Transverse colon (tissue), 4 donors: ENCODE measurements around the gene NAGLU. TPM values are rescaled to one million over a fixed set of nuclear protein-coding genes. Genes with fewer than 3 reads are reported as not detected.

Source experiments
- DNase-seq: peaks from one replicate; pipeline ENCODE4 v3.0.0-alpha.2; 2019
- H3K27ac ChIP-seq, 4 donors: fragments of 200-600 bp; sonication (generic); 2 replicates each; pipeline ENCODE4 v1.5.1; 2016 to 2018; ENCODE audit warnings: inconsistent platforms in 4 of 4
- H3K27me3 ChIP-seq: fragments of 200-600 bp; sonication (generic); 2 replicates; pipeline ENCODE4 v1.5.1; 2017; ENCODE audit warnings: inconsistent platforms
- H3K36me3 ChIP-seq, 4 donors: fragments of 200-600 bp; sonication (generic); 2 replicates each; pipeline ENCODE4 v1.5.1; 2017 to 2019; ENCODE audit warnings: inconsistent platforms in 4 of 4
- H3K4me1 ChIP-seq, 4 donors: fragments of 200-600 bp; sonication (generic); 2 replicates each; pipeline ENCODE4 v1.5.1; 2017 to 2020; ENCODE audit warnings: inconsistent platforms in 4 of 4
- H3K4me3 ChIP-seq, 4 donors: fragments of 200-600 bp; sonication (generic); 1 replicate in 1 of 4; 2 replicates in 3 of 4; pipeline versions ENCODE4 v1.5.1 to v1.6.1; 2017 to 2019; ENCODE audit warnings: inconsistent platforms in 4 of 4
- H3K9me3 ChIP-seq, 2 donors: fragments of 200-600 bp; sonication (generic); 2 replicates each; pipeline ENCODE4 v1.5.1; 2017 to 2019; ENCODE audit warnings: inconsistent platforms in 2 of 2
- EP300 ChIP-seq: sonication (generic); formaldehyde crosslinking; IDR thresholded peaks from one replicate; pipeline ENCODE4 v1.6.1; 2017; ENCODE audit warnings: antibody characterized with exemption, low read depth
- POLR2A ChIP-seq: fragments of 450-650 bp; IDR thresholded peaks from one replicate; pipeline ENCODE4 v1.6.1; 2016; ENCODE audit warnings: antibody characterized with exemption, mild to moderate bottlenecking, moderate library complexity
- POLR2AphosphoS5 ChIP-seq, 3 donors: sonication (generic); formaldehyde crosslinking; IDR thresholded peaks; one replicate each; pipeline ENCODE4 v1.6.1; 2016; ENCODE audit warnings: antibody characterized with exemption in 3 of 3
- WGBS, 2 donors: methylation state at CpG; one replicate each; pipeline ENCODE4 v1.1.5; 2018; ENCODE audit warnings: low coverage in 1 of 2; 5-methylcytosine and 5-hydroxymethylcytosine counted together
- in situ Hi-C, 4 donors: fragments of 200-750 bp; cut with MboI; loops; one replicate each; pipeline versions ENCODE4 v1.15.0 to v1.15.1; 2017; ENCODE audit warnings: low sequenced_read_pairs in 3 of 4, low pct_ligation_motif_present in 1 of 4, low pct_unique_long_range_greater_than_20kb in 1 of 4
- intact Hi-C: fragments of 100-400 bp; cut with DNase I; formaldehyde crosslinking; loops from one replicate; pipeline ENCODE4 v1.15.1; 2023; ENCODE audit warnings: low total_unique reads
- total RNA-seq, 4 donors: library from RNA; depleted of rRNA; stranded (reverse); fragments of >200 nt; gene quantifications; one replicate each; pipeline ENCODE4 v1.1.0, GENCODE V29; 2016
- TF ChIP-seq, protein P1 (sequence below), 5 experiments: fragments of 200-600 bp in 3 of 5; fragments of 450-650 bp in 2 of 5; sonication (generic) in 3 of 5; IDR thresholded peaks; 1 replicate in 2 of 5; 2 replicates in 3 of 5; pipeline ENCODE4 v1.5.1; 2016 to 2017; ENCODE audit warnings: antibody characterized with exemption in 5 of 5, inconsistent platforms in 3 of 5, mild to moderate bottlenecking in 2 of 5, moderate library complexity in 1 of 5

NAGLU gene
- total RNA-seq, 4 donors from 2014 or later, result 35.4 to 95.7 (median 66.2) TPM

DNA sequence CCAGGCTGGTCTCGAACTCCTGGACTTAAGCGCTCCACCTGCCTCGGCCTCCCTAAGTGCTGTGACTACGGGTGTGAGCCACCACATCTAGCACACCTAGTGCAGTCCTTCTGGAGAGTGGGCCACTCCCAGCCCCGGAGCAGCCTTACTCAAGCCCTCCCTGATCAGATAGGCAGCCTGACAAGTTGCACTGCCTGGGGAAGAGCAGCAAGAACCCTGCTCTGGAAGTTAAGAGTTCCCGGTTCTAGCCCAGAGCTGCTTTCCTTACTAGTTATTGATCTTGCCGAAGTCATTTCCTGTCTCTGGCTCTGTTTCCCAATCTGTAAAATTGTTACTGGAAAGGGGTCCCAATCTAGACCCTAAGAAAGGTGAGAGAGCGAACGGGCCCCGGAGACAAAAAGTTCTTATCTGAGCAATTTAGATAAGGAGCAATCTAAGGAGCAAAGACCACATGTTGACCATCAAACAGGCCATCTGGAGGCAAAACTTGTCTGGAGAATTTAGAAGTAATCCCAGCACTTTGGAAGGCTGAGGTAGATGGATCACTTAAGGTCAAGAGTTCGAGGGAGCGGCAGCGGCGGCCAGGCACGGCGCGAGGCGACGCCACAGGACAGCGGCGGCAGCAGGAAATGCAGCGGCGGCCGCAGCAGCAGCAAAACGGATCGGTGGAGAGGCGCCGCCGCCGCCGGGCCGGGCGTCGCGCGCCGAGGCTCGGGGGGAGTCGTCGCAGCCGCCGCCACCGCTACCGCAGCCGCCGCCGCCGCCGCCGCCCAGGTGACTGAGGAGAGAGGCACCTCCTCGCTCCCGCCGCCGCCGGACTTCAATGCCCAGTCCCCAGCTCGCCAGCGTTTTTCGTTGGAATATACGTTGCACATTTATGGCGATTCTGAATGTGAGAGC lies 4.3 kb upstream of the NAGLU start:
- in situ Hi-C loops, result no loop called here
- H3K36me3 ChIP-seq, result no peaks in the 10 kb centered on the region
- TF ChIP-seq EP300, result no peak
- TF ChIP-seq POLR2A, result no peak
- TF ChIP-seq, protein P1, sequence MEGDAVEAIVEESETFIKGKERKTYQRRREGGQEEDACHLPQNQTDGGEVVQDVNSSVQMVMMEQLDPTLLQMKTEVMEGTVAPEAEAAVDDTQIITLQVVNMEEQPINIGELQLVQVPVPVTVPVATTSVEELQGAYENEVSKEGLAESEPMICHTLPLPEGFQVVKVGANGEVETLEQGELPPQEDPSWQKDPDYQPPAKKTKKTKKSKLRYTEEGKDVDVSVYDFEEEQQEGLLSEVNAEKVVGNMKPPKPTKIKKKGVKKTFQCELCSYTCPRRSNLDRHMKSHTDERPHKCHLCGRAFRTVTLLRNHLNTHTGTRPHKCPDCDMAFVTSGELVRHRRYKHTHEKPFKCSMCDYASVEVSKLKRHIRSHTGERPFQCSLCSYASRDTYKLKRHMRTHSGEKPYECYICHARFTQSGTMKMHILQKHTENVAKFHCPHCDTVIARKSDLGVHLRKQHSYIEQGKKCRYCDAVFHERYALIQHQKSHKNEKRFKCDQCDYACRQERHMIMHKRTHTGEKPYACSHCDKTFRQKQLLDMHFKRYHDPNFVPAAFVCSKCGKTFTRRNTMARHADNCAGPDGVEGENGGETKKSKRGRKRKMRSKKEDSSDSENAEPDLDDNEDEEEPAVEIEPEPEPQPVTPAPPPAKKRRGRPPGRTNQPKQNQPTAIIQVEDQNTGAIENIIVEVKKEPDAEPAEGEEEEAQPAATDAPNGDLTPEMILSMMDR (IDR thresholded peaks at IDR 0.05), result peak; percentile 36 to 58 (median 48)
- peak in 1 of 3 donors; percentile 54 for TF ChIP-seq POLR2AphosphoS5 (IDR thresholded peaks at IDR 0.05)
- H3K9me3 ChIP-seq, result no peaks in the 10 kb centered on the region
- H3K27me3 ChIP-seq, result no peaks in the 10 kb centered on the region
- peak; percentile 76 for DNase-seq
- H3K27ac ChIP-seq, result peak overlapping the region; percentile 83 to 92 (median 90)
- peaks cover 16 to 47% (median 30%) of the 10 kb centered on the region in 4 donors for H3K4me1 ChIP-seq
- intact Hi-C loops, result no loop called here
- 19 to 25% methylated on average over 10 to 32 of the region's 60 CpGs for WGBS, 2 donors
- peak overlapping the region; percentile 13 to 62 (median 42) for H3K4me3 ChIP-seq

DNA sequence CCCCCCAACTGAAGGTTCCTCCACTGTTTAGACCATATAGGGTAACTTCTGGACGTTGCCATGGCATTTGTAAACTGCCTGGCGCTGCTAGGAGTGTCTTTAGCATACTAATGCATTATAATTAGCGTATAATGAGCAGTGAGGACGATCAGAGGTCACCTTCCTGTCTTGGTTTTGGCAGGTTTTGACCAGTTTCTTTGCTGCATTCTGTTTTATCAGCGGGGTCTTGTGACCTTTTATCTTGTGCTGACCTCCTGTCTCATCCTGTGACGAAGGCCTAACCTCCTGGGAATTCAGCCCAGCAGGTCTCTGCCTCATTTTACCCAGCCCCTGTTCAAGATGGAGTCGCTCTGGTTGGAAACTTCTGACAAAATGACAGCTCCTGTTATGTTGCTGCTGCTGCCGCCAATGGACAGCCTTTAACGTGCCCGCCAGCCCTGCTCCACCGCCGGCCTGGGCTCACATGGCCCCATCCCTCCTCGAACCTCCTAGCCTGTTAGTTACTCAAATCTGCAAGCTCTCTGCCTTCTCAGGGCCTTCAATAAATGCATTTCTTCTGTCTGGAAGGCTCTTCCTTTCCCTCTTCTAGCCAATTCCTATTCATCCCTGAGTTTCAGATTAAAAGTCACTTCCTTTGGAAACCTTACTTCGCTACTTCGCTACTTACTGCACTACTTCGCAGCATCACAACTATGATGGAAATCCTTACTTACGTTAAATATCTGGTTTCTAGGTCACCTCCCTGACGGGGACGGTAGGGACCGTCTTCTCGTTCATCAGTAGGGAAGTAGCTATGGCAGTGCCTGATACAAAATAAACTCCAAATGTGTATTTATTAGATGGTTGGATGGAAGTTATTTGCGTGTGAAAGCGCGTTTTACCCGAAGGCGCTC lies 640 bp upstream of the NAGLU start:
- Histone ChIP-seq H3K27me3 (no peaks in the 10 kb centered on the region), H3K36me3 (no peaks in the 10 kb centered on the region), H3K9me3 (no peaks in the 10 kb centered on the region), H3K4me1 (peaks cover 16 to 41% (median 30%) of the 10 kb centered on the region in 4 donors), H3K27ac (peak overlapping the region; percentile 90 to 93 (median 91)), H3K4me3 (peak overlapping the region; percentile 30 to 79 (median 69))
- TF ChIP-seq, protein P1 (IDR thresholded peaks at IDR 0.05), result no peak
- TF ChIP-seq EP300 (no peak), POLR2A (no peak), POLR2AphosphoS5 (IDR thresholded peaks at IDR 0.05) (no peak)
- in situ Hi-C loops, result no loop called here
- DNase-seq, result no peak
- WGBS, 2 donors, result 44 to 50% methylated on average over 15 to 26 of the region's 26 CpGs
- intact Hi-C loops, result no loop called here

DNA sequence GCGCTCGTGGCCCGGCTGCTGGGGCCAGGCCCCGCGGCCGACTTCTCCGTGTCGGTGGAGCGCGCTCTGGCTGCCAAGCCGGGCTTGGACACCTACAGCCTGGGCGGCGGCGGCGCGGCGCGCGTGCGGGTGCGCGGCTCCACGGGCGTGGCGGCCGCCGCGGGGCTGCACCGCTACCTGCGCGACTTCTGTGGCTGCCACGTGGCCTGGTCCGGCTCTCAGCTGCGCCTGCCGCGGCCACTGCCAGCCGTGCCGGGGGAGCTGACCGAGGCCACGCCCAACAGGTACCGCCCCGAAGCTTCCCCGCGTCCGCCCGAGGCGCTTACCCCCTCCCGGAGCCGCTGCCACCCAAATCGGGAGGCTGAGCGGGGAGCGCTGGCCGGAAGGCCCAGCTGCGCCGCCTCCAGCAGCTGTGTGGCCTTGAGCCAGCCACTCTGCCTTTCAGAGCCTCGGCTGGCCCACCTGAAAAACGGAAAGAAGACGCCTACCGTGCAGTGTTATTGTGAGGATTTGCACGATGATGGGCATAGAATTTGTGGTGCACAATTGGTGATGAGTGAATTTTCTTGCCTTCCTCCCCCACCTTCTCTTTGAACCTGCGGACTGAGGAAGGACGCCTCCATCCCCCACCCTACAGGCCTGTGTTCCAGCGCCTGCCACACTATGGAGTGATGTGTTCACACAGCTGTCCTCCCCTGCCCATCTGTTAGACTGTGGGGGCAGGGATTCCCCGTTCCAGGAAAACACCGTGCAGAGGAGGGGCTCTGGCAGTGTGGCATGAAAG lies 523 bp downstream of the NAGLU start:
- TF ChIP-seq POLR2AphosphoS5 (IDR thresholded peaks at IDR 0.05), result peak in 1 of 3 donors; percentile 11
- no peak for TF ChIP-seq EP300
- TF ChIP-seq, protein P1 (IDR thresholded peaks at IDR 0.05), result no peak
- TF ChIP-seq POLR2A, result no peak
- H3K36me3 ChIP-seq, result no peaks in the 10 kb centered on the region
- DNase-seq, result peak; percentile 91
- H3K4me1 ChIP-seq, result peaks cover 19 to 37% (median 25%) of the 10 kb centered on the region in 4 donors
- no peaks in the 10 kb centered on the region for H3K27me3 ChIP-seq
- no peaks in the 10 kb centered on the region for H3K9me3 ChIP-seq
- peak overlapping the region; percentile 15 to 79 (median 69) for H3K4me3 ChIP-seq
- in situ Hi-C loops, result no loop called here
- intact Hi-C loops, result no loop called here
- H3K27ac ChIP-seq, result peak overlapping the region; percentile 90 to 93 (median 91)
- 1% methylated on average over 44 of the region's 65 CpGs; no CpG with 5 or more reads in 1 of the 2 donors for WGBS, 2 donors
